22Rv1 (cell line): ENCODE results near the gene CRISP1.
"Not testable (repeated sequence)": the region's sequence is repeated elsewhere in the genome, so short reads cannot be mapped to it uniquely, and the experiment has no call there.

ENCODE experiments used
- H3K27ac ChIP-seq: fragments of 450-650 bp; 2 replicates; pipeline ENCODE4 v1.5.1; 2017
- CTCF ChIP-seq: fragments of 450-650 bp; IDR thresholded peaks from 2 replicates; pipeline ENCODE4 v1.5.1; 2017; ENCODE audit warnings: mild to moderate bottlenecking
- ZFX ChIP-seq: fragments of 450-650 bp; IDR thresholded peaks from 2 replicates; pipeline ENCODE4 v1.6.1; 2017; ENCODE audit warnings: antibody characterized with exemption, borderline replicate concordance

CRISP1 gene

GRCh38 chr6:49905296-49905695 is 39.0 kb upstream of the CRISP1 start:
- no peak overlapping the region for H3K27ac ChIP-seq
- TF ChIP-seq CTCF (no peak), ZFX (no peak)

- TF ChIP-seq CTCF = no peak
- H3K27ac ChIP-seq = no peak overlapping the region
Observed at GRCh38 chr6:49902856-49903255, 36.5 kb upstream of the CRISP1 start.

- TF ChIP-seq ZFX = no peak
- no peak for TF ChIP-seq CTCF
- H3K27ac ChIP-seq = no peak overlapping the region
Observed at GRCh38 chr6:49898904-49899566, 32.7 kb upstream of the CRISP1 start.

- H3K27ac ChIP-seq = not testable (repeated sequence)
Observed at GRCh38 chr6:49895553-49895952, 29.2 kb upstream of the CRISP1 start.

GRCh38 chr6:49892280-49892679 is 25.9 kb upstream of the CRISP1 start:
- TF ChIP-seq ZFX = no peak
- no peak for TF ChIP-seq CTCF
- H3K27ac ChIP-seq = no peak overlapping the region

GRCh38 chr6:49890988-49891387 is 24.7 kb upstream of the CRISP1 start:
- TF ChIP-seq CTCF (no peak), ZFX (no peak)
- no peak overlapping the region for H3K27ac ChIP-seq

- TF ChIP-seq ZFX (no peak), CTCF (no peak)
Observed at GRCh38 chr6:49888742-49889431, 22.6 kb upstream of the CRISP1 start.

More at GRCh38 chr6:49888742-49889431, 22.6 kb upstream of the CRISP1 start:
- no peak overlapping the region for H3K27ac ChIP-seq
